Measurements from ENCODE around the gene EMILIN3.

- TF ChIP-seq CTCF (IDR thresholded peaks at IDR 0.05): no peak
- no peak for TF ChIP-seq NFE2L2 (conservative IDR thresholded peaks at IDR 0.05; ENCODE audit: low read length)
- no peak for TF ChIP-seq JUNB (IDR thresholded peaks at IDR 0.05)
- no peak for TF ChIP-seq NPAS2 (CRISPR knock-in tag; IDR thresholded peaks at IDR 0.05; ENCODE audit: borderline replicate concordance)
- TF ChIP-seq CEBPB (IDR thresholded peaks at IDR 0.05): no peak
- TF ChIP-seq CHD2 (IDR thresholded peaks at IDR 0.05; ENCODE audit: low read length, partially characterized antibody): no peak
- TF ChIP-seq MAX (IDR thresholded peaks at IDR 0.05): no peak
- TF ChIP-seq RAD21 (conservative IDR thresholded peaks at IDR 0.05 in 1 of 2, IDR thresholded peaks at IDR 0.05 in 1 of 2): no peak
Measured at GRCh38 chr20:41356951-41357350, 9.7 kb downstream of the EMILIN3 start.
